Fibroblast of the aortic adventitia (primary cell): Measurements from ENCODE around the gene ACOT11. TPM values are rescaled to one million over a fixed set of nuclear protein-coding genes. Genes with fewer than 3 reads are reported as not detected.

Experiments used
- DNase-seq: peaks from one replicate; pipeline ENCODE4 v3.0.0-alpha.2; 2010; ENCODE audit warnings: low read depth
- H3K4me3 ChIP-seq: 2 replicates; pipeline ENCODE4 v1.5.1; 2011; ENCODE audit warnings: low read depth, mild to moderate bottlenecking, control low read depth, low read length, moderate library complexity
- total RNA-seq: library from RNA; depleted of rRNA; stranded (reverse); fragments of >200 nt; gene quantifications from 2 replicates; pipeline ENCODE4 v1.2.3, GENCODE V29; 2012; ENCODE audit warnings: low replicate concordance
- TF ChIP-seq, protein P1 (sequence below): IDR thresholded peaks from 2 replicates; pipeline ENCODE4 v1.5.1; 2011; ENCODE audit warnings: mild to moderate bottlenecking, low read length, control low read depth, inconsistent platforms; ENCODE audit not compliant: insufficient read depth

Gene ACOT11
- total RNA-seq, 1 donor, result 3.9 TPM

DNA sequence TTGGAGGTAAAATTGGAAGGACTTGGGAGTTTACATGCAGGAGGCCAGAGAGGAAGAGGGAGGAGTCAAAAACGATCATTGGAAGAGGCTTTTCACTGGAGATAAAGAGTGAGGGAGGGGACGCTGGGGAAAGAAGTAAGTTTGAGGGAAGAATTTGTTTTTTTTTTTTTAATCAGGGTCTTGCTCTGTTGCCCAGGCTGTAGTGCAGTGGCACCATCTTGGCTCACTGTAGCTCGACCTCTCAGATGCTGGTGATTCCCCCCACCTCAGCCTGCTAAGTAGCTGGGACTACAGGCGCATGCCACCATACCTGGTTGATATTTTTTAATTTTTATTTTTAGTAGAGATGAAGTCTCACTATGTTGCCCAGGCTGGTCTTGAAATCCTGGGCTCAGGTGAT is 92.3 kb downstream of the ACOT11 start:
- DNase-seq, result no peak
- TF ChIP-seq, protein P1, sequence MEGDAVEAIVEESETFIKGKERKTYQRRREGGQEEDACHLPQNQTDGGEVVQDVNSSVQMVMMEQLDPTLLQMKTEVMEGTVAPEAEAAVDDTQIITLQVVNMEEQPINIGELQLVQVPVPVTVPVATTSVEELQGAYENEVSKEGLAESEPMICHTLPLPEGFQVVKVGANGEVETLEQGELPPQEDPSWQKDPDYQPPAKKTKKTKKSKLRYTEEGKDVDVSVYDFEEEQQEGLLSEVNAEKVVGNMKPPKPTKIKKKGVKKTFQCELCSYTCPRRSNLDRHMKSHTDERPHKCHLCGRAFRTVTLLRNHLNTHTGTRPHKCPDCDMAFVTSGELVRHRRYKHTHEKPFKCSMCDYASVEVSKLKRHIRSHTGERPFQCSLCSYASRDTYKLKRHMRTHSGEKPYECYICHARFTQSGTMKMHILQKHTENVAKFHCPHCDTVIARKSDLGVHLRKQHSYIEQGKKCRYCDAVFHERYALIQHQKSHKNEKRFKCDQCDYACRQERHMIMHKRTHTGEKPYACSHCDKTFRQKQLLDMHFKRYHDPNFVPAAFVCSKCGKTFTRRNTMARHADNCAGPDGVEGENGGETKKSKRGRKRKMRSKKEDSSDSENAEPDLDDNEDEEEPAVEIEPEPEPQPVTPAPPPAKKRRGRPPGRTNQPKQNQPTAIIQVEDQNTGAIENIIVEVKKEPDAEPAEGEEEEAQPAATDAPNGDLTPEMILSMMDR, result no peak
- no peak overlapping the region for H3K4me3 ChIP-seq

DNA sequence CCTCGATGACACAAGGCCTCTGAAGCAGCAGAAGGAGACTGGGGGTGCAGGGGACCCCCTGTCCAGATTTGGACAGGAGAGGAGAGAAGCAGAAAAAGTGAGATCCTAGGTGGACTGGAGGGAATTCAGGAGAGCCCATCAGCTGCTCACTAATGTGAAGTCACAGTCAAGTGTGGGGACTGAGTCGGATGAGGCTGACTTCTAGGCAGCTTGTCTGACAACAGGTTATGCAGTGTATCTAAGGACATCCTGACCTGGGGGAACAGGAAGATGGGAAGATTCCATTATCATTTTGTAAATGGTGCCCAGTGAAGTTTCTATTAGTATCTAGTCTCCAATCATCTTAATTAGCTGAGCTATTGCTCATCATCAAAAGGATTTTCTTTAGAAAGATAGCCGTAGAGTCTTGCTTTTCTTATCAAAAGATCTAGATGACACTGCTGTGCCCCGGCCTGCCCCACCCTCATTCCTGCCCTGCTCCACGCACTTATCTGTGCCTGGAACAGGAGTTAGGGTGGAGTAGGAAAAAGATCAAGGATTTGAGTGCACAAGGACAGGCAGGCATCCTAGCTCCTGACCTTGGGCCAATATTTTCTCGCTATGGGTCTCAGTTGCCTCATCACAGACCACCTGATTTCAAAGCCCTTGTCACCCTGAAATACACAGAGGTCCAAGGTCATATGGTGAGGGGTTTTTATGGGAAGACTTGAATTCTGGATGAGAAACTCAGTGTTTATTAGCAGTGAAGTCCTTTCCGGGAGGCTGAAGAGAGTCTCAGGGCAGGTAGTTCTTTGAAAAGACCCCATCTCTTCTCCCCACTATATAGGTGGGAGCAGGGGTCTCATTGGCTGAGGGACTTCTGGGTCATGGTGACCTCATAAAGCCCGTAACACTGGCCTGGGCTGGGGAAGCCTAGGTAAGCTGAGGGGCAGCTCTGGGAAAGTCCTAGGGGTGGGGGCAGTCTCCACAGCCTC is 93.1 kb downstream of the ACOT11 start, which contains the start of gene MROH7:
Gene MROH7 (plus strand): TSS at position 924 of the 974 bp plus-strand sequence. CDS start 11,141 bp downstream, outside the sequence.
- TF ChIP-seq, protein P1, result no peak
- DNase-seq, result no peak

DNA sequence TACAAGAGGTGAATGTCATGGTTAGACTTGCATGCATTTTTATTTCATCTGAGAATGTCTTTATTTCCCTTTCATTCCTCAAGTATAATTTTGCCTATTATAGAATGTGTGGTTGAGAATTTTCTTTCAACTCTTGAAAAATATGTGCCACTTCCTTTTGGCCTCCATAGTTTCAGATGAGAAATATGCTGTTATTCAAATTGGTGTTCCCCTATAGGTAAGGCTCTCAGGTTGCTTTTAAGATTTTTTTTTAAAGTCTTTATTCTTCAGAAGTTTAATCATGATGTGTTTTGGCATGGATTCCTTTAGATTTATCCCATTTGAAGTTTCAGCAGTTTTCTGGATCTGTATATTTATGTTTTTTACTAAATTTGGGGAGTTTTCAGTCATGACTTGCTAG is 95.7 kb downstream of the ACOT11 start:
- TF ChIP-seq, protein P1, result no peak
- H3K4me3 ChIP-seq, result no peak overlapping the region
- no peak for DNase-seq

More for the DNA sequence above, 93.1 kb downstream of the ACOT11 start, which contains the start of gene MROH7:
- no peak within 1 kb of the TSS for H3K4me3 ChIP-seq

DNA sequence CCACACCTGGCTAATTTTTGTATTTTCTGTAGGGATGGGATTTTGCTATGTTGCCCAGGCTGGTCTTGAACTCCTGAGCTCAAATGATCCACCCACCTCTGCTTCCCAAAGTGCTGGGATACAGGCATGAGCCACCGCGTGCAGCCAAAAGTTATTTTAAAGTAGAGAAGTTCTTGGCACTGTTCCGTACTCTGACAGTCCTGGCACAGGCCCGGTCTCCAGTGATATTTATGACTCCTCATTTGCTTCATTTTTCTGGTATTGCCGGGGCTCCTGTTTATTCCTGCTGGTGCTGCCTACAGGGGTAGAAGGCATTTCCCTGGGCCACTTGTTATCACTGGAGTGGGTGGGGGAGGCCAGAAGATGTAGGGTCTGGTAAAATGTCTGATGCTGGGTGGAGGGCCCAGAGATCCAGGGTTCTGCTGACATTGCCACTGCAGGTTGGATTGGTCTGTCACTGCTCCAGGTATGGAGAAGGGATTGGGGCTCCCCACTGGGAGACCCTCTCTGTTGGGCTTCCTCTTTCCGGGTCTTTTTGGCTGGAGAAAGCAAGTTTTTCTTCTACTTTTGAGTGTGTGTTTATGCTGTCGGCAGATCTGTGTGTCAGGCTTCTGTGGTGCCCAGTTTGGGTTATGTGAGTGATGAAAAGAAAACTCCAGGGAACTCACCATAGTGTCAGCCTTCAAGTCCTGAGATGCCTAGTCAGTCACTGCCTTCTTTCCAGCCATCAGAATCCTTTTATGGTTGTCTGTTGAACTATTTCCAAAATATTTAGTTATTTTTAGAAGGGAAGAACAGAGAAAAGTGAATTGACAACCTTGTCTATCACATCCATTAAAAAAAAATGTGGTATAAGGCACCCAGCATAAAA is 98.0 kb downstream of the ACOT11 start:
- TF ChIP-seq, protein P1, result no peak
- DNase-seq, result peak; percentile 54
- H3K4me3 ChIP-seq, result no peak overlapping the region

DNA sequence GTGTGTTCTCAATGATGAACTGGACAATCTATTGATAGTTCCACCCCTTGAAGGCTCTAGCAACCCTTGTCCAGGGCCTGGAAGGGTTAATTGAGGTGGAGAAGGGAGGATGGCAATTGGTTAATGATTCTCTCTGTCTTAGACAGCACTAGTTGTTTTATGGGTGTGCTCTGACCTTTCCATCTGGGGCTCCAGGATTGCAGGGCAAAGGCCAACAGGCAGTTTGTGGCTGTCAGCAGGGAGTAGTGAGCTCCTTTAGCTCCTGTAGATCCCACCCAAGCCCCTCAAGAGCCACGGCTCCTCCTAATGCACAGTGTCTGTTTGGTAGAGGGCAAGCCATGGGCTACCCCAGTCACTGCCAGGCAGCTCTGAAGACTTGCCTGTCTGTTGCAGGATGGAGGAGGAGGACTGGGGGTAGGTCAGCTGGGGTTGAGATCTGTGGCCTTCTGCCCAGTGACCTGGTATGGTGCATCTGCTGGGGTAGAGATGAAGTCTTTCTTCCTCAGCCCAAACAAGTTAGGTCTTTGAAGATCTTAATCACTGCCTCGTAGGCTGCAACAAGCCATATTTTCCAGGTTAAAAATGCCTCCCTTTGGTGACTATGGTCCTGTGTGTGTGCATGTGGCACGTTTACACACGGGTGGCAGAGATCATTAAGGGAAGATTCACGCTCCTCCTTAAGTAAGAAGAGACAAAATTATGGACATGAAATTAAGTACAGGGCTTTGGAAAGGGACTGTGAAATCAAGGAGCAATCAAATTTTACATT is 101.3 kb downstream of the ACOT11 start:
- TF ChIP-seq, protein P1, result no peak

DNA sequence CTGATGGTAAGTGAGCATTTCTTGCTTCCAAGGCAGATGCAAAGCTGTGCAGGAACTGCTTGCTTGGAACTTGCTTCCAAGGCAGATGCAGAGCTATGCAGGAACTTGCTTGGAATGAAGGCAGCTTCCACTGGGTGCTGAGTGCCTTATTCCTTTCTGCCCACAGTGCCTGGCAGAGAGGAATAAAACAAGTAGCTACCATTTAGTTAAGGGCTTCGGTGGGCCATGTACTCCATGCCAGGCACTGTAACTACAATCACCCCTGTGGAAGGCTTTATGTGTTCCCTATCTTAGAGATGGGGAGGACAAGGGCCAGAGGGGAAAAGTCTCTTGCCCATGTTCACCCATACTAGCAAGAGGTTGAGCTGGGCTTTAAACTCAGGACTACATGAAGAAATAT is 101.9 kb downstream of the ACOT11 start:
- no peak overlapping the region for H3K4me3 ChIP-seq
- TF ChIP-seq, protein P1, result no peak
- DNase-seq, result no peak

More for the DNA sequence above, 101.3 kb downstream of the ACOT11 start:
- no peak for DNase-seq
- H3K4me3 ChIP-seq, result no peak overlapping the region
